Osteoblast (primary cell): Measurements from ENCODE around the gene NFKB1. TPM values are rescaled to one million over a fixed set of nuclear protein-coding genes. Genes with fewer than 3 reads are reported as not detected.

ENCODE experiments used
- DNase-seq: peaks from one replicate; pipeline ENCODE4 v3.0.0; 2011; ENCODE audit warnings: low spot score, mixed read lengths; ENCODE audit not compliant: insufficient read length; ENCODE audit errors: missing footprints
- H2AFZ ChIP-seq: 2 replicates; pipeline ENCODE4 v1.6.0; 2011; ENCODE audit warnings: mild to moderate bottlenecking, low read length
- H3K27ac ChIP-seq: 2 replicates; pipeline ENCODE4 v1.5.1; 2011; ENCODE audit warnings: mild to moderate bottlenecking, low read depth, low read length, moderate library complexity
- H3K27me3 ChIP-seq: 2 replicates; pipeline ENCODE4 v1.6.0; 2012; ENCODE audit warnings: mild to moderate bottlenecking, control low read depth, inconsistent platforms, low read length, moderate library complexity; ENCODE audit not compliant: insufficient read depth
- H3K36me3 ChIP-seq: 2 replicates; pipeline ENCODE4 v1.5.1; 2011; ENCODE audit warnings: mild to moderate bottlenecking, low read length, control low read depth, moderate library complexity; ENCODE audit not compliant: insufficient read depth
- H3K4me1 ChIP-seq: 2 replicates; pipeline ENCODE4 v1.5.1; 2011; ENCODE audit warnings: mild to moderate bottlenecking, low read length, control low read depth, moderate library complexity; ENCODE audit not compliant: insufficient read depth
- H3K4me2 ChIP-seq: 2 replicates; pipeline ENCODE4 v1.6.0; 2011; ENCODE audit warnings: mild to moderate bottlenecking, low read length; ENCODE audit not compliant: insufficient read depth
- H3K4me3 ChIP-seq: fragments of 200-600 bp; sonication (generic); 3 replicates; pipeline ENCODE4 v1.5.1; 2012; ENCODE audit warnings: mild to moderate bottlenecking, low read length, inconsistent platforms; ENCODE audit not compliant: insufficient read depth
- H3K79me2 ChIP-seq: 2 replicates; pipeline ENCODE4 v1.6.0; 2012; ENCODE audit warnings: mild to moderate bottlenecking, low read length, control low read depth, inconsistent platforms; ENCODE audit not compliant: insufficient read depth
- H3K9me3 ChIP-seq: 2 replicates; pipeline ENCODE4 v1.5.1; 2011; ENCODE audit warnings: low read depth, low read length, control low read depth
- H4K20me1 ChIP-seq: 2 replicates; pipeline ENCODE4 v1.6.0; 2012; ENCODE audit warnings: mild to moderate bottlenecking, low read length, control low read depth; ENCODE audit not compliant: insufficient read depth
- total RNA-seq: library from RNA; depleted of rRNA; stranded (reverse); fragments of >200 nt; gene quantifications from 2 replicates; pipeline ENCODE4 v1.2.3, GENCODE V29; 2012
- TF ChIP-seq, protein P1 (sequence below): IDR thresholded peaks from 2 replicates; pipeline ENCODE4 v1.5.1; 2011; ENCODE audit warnings: mild to moderate bottlenecking, low read depth, low read length, moderate library complexity; ENCODE audit errors: extremely low read depth

NFKB1 gene
- total RNA-seq, 1 donor, result 27.1 TPM

DNA sequence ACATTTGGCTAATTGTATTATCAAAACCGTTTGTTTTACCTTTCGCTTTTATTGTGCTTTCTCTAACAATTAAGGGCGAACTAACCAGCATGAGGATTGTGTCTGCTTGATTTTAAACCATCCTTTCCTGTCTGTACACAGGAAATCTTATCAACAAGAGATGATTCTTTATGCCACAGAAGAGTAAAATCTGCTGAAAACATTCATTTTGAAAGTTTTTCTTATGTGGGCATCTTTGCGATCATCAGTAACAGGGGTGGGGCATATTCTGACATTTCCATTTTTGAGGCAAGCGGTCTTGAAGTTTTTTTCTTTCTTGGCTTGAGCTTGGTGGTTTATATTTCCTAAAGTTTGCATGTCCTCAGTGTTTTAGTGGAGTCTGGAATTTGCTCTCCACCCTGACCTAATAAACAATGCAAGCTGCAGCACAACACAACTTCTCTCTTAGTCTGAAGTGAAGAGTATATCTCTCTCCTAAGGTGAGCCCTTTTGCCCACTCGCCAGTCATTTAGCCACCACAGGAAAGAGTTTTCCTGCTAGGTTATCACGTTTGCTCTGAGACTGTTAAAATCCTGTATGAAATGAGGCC, 26.6 kb downstream of the NFKB1 start:
- H3K4me2 ChIP-seq, result no peak overlapping the region
- no peaks in the 10 kb centered on the region for H3K9me3 ChIP-seq
- no peak overlapping the region for H3K27ac ChIP-seq
- H3K27me3 ChIP-seq, result no peaks in the 10 kb centered on the region
- no peak overlapping the region for H2AFZ ChIP-seq
- H3K4me1 ChIP-seq, result no peaks in the 10 kb centered on the region
- H4K20me1 ChIP-seq, result peaks cover 2% of the 10 kb centered on the region
- H3K79me2 ChIP-seq, result peaks cover 40% of the 10 kb centered on the region
- no peak for DNase-seq
- TF ChIP-seq, protein P1, sequence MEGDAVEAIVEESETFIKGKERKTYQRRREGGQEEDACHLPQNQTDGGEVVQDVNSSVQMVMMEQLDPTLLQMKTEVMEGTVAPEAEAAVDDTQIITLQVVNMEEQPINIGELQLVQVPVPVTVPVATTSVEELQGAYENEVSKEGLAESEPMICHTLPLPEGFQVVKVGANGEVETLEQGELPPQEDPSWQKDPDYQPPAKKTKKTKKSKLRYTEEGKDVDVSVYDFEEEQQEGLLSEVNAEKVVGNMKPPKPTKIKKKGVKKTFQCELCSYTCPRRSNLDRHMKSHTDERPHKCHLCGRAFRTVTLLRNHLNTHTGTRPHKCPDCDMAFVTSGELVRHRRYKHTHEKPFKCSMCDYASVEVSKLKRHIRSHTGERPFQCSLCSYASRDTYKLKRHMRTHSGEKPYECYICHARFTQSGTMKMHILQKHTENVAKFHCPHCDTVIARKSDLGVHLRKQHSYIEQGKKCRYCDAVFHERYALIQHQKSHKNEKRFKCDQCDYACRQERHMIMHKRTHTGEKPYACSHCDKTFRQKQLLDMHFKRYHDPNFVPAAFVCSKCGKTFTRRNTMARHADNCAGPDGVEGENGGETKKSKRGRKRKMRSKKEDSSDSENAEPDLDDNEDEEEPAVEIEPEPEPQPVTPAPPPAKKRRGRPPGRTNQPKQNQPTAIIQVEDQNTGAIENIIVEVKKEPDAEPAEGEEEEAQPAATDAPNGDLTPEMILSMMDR, result no peak
- no peak overlapping the region for H3K4me3 ChIP-seq
- no peaks in the 10 kb centered on the region for H3K36me3 ChIP-seq

DNA sequence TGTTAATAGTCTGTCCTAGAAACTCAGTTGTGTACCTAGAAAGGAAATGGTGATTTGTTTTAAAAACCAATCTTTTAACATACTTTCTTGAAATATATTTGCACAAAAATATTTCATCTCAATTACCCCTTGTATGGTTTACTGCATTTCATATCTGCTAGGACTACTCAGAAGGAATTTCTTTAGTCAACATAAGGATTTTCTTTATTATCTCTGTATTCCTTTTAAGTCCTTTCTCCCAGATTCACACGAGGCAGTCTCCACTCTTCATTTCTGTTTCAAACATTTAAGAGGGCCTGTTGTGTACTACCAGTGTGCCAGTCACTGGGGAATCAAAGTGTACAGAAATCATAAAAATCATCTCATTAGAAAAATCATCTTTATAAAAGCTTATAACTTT, 28.8 kb downstream of the NFKB1 start:
- Histone ChIP-seq H3K27me3 (no peaks in the 10 kb centered on the region), H3K4me3 (no peak overlapping the region), H3K4me2 (no peak overlapping the region), H3K27ac (no peak overlapping the region), H3K79me2 (peaks cover 21% of the 10 kb centered on the region), H3K9me3 (no peaks in the 10 kb centered on the region), H3K36me3 (no peaks in the 10 kb centered on the region), H4K20me1 (peaks cover 2% of the 10 kb centered on the region), H3K4me1 (no peaks in the 10 kb centered on the region), H2AFZ (no peak overlapping the region)
- TF ChIP-seq, protein P1, result no peak
- no peak for DNase-seq

DNA sequence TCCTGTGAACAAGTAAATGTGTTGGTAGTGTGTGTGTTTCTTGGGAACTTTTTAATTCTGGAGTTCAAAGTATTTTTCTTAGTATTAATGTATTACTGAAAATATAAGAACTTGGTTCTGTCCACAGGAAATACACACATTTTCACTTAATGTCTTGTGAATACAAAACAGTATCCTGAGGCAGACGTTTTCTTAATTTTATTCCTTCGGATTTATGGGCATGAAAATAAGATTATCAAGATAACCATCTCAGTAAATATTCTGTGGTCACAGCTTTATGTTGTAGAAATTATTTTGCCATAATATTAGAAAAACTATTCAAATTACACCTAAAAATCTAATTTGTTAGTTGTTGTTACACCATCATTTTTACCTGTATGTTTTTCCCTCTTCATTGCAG, 29.8 kb downstream of the NFKB1 start:
- Histone ChIP-seq H3K27me3 (no peaks in the 10 kb centered on the region), H3K36me3 (no peaks in the 10 kb centered on the region), H3K4me1 (peaks cover 4% of the 10 kb centered on the region), H3K4me3 (no peak overlapping the region), H2AFZ (no peak overlapping the region), H3K9me3 (no peaks in the 10 kb centered on the region), H3K79me2 (peaks cover 13% of the 10 kb centered on the region), H3K4me2 (no peak overlapping the region), H3K27ac (no peak overlapping the region), H4K20me1 (peaks cover 2% of the 10 kb centered on the region)
- no peak for DNase-seq
- TF ChIP-seq, protein P1, result no peak

DNA sequence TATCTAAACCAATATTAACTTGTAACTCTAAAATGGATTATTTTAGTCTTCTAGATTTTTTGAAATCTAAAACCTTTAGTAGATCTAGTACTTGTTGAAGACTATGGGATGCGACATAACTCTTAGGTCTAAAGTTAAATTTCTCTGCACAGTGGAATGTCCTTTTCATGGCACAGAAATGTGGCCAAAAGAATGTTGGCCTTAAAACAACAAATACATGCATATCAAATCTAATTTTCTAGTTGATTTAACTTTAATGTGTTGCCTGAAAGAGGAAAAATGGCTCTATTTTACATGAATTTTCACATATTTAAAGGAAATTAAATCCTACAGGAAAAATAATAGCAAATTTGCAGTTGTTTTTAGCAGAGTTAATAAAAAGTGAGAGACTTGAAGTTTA, 30.3 kb downstream of the NFKB1 start:
- Histone ChIP-seq H3K36me3 (no peaks in the 10 kb centered on the region), H3K4me2 (no peak overlapping the region), H3K4me1 (peaks cover 9% of the 10 kb centered on the region), H3K27me3 (no peaks in the 10 kb centered on the region), H4K20me1 (peaks cover 2% of the 10 kb centered on the region), H3K4me3 (no peak overlapping the region), H3K27ac (no peak overlapping the region), H3K9me3 (no peaks in the 10 kb centered on the region), H3K79me2 (peaks cover 11% of the 10 kb centered on the region), H2AFZ (no peak overlapping the region)
- DNase-seq, result no peak
- TF ChIP-seq, protein P1, result no peak
